Left lung (tissue), 10 donors: Measurements from ENCODE around the gene SERPINB2. TPM values are rescaled to one million over a fixed set of nuclear protein-coding genes. Genes with fewer than 3 reads are reported as not detected.
"Not testable (repeated sequence)": the region's sequence is repeated elsewhere in the genome, so short reads cannot be mapped to it uniquely, and the experiment has no call there.

ENCODE experiments used
- ATAC-seq: fragments of 200-7000 bp; cut with Tn5 transposase; one replicate; pipeline ENCODE4 v1.9.1; 2020; ENCODE audit warnings: moderate library complexity
- DNase-seq, 4 donors: peaks; one replicate each; pipeline ENCODE4 v3.0.0-alpha.2; 2013 to 2020
- H3K27ac ChIP-seq, 2 donors: fragments of 200-600 bp; sonication (generic) in 1 of 2; one replicate each; pipeline versions ENCODE4 v1.5.0 to v1.8.0; 2020 to 2021
- H3K27me3 ChIP-seq, 2 donors: fragments of 200-600 bp; sonication (generic) in 1 of 2; one replicate each; pipeline versions ENCODE4 v1.5.0 to v1.8.0; 2020 to 2021
- H3K36me3 ChIP-seq, 2 donors: fragments of 200-600 bp; sonication (generic) in 1 of 2; one replicate each; pipeline versions ENCODE4 v1.5.0 to v1.8.0; 2020 to 2021
- H3K4me1 ChIP-seq, 2 donors: fragments of 200-600 bp; one replicate each; pipeline ENCODE4 v1.8.0; 2021
- H3K4me3 ChIP-seq, 2 donors: fragments of 200-600 bp; sonication (generic) in 1 of 2; one replicate each; pipeline versions ENCODE4 v1.5.0 to v1.8.0; 2020 to 2021; ENCODE audit warnings: mild to moderate bottlenecking in 1 of 2
- H3K9me3 ChIP-seq, 2 donors: fragments of 200-600 bp; sonication (generic) in 1 of 2; one replicate each; pipeline versions ENCODE4 v1.5.0 to v1.8.0; 2020 to 2021
- intact Hi-C, 2 donors: fragments of 100-400 bp; cut with DNase I; formaldehyde crosslinking; loops; one replicate each; pipeline versions ENCODE4 v1.11.2 to v1.14.2; 2022
- polyA plus RNA-seq, 6 donors: library from polyadenylated mRNA; unstranded; fragments of 120-200 nt; gene quantifications; one replicate each; pipeline ENCODE4 v1.2.1, GENCODE V29; 2013; ENCODE audit not compliant: insufficient read length in 6 of 6
- total RNA-seq, 2 donors: library from RNA; stranded (reverse); fragmentation: NEBNext Ultra II Directional; extraction: Animal tissue kit (Norgen Biotek cat#: 25700); gene quantifications; one replicate each; pipeline ENCODE4 v1.2.1, GENCODE V29; 2021
- TF ChIP-seq, protein P1 (sequence below), 2 donors: fragments of 200-600 bp; sonication (generic) in 1 of 2; IDR thresholded peaks; one replicate each; pipeline versions ENCODE4 v1.5.0 to v1.8.0; 2021; ENCODE audit warnings: antibody characterized with exemption in 2 of 2
- donor health status: DM: no; HTN: yes; CAD: no.
- donor health status: DM: no; HTN: no; CAD: no.

The SERPINB2 gene
- total and polyA plus RNA-seq, 8 donors = 0.13 to 3.5 (median 0.40) TPM; not detected in 1

GRCh38 chr18:63940008-63940407 is 52.5 kb downstream of the SERPINB2 start:
- Histone ChIP-seq H3K27ac (no peak overlapping the region), H3K27me3 (peaks cover 4 to 39% of the 10 kb centered on the region in 2 donors), H3K9me3 (no peaks in the 10 kb centered on the region), H3K4me1 (peaks cover 6 to 12% of the 10 kb centered on the region in 2 donors), H3K4me3 (no peak overlapping the region), H3K36me3 (no peaks in the 10 kb centered on the region)
- DNase-seq (no peak), ATAC-seq (no peak)
- TF ChIP-seq, protein P1, sequence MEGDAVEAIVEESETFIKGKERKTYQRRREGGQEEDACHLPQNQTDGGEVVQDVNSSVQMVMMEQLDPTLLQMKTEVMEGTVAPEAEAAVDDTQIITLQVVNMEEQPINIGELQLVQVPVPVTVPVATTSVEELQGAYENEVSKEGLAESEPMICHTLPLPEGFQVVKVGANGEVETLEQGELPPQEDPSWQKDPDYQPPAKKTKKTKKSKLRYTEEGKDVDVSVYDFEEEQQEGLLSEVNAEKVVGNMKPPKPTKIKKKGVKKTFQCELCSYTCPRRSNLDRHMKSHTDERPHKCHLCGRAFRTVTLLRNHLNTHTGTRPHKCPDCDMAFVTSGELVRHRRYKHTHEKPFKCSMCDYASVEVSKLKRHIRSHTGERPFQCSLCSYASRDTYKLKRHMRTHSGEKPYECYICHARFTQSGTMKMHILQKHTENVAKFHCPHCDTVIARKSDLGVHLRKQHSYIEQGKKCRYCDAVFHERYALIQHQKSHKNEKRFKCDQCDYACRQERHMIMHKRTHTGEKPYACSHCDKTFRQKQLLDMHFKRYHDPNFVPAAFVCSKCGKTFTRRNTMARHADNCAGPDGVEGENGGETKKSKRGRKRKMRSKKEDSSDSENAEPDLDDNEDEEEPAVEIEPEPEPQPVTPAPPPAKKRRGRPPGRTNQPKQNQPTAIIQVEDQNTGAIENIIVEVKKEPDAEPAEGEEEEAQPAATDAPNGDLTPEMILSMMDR (IDR thresholded peaks at IDR 0.05) = no peak
- intact Hi-C loops = no loop called here

- intact Hi-C loops, H3K4me3 ChIP-seq, H3K9me3 ChIP-seq, ATAC-seq, H3K27ac ChIP-seq, H3K36me3 ChIP-seq: not testable (repeated sequence)
- Histone ChIP-seq H3K27me3 (peaks cover 4 to 42% of the 10 kb centered on the region in 2 donors), H3K4me1 (peaks cover 6 to 12% of the 10 kb centered on the region in 2 donors)
- peak in 1 of 4 donors; percentile 51 for DNase-seq
Observed at GRCh38 chr18:63940543-63941050, 53.1 kb downstream of the SERPINB2 start.

GRCh38 chr18:63947051-63947790 is 59.7 kb downstream of the SERPINB2 start:
- H3K27me3 ChIP-seq = peaks cover 0 to 4% of the 10 kb centered on the region in 2 donors
- DNase-seq (no peak), ATAC-seq (no peak)
- H3K9me3 ChIP-seq = no peaks in the 10 kb centered on the region
- no peak overlapping the region for H3K27ac ChIP-seq
- TF ChIP-seq, protein P1 (IDR thresholded peaks at IDR 0.05) = no peak
- intact Hi-C loops = no loop called here
- H3K4me3 ChIP-seq = no peak overlapping the region
- H3K4me1 ChIP-seq = peaks cover 7 to 12% of the 10 kb centered on the region in 2 donors
- no peaks in the 10 kb centered on the region for H3K36me3 ChIP-seq

DNA sequence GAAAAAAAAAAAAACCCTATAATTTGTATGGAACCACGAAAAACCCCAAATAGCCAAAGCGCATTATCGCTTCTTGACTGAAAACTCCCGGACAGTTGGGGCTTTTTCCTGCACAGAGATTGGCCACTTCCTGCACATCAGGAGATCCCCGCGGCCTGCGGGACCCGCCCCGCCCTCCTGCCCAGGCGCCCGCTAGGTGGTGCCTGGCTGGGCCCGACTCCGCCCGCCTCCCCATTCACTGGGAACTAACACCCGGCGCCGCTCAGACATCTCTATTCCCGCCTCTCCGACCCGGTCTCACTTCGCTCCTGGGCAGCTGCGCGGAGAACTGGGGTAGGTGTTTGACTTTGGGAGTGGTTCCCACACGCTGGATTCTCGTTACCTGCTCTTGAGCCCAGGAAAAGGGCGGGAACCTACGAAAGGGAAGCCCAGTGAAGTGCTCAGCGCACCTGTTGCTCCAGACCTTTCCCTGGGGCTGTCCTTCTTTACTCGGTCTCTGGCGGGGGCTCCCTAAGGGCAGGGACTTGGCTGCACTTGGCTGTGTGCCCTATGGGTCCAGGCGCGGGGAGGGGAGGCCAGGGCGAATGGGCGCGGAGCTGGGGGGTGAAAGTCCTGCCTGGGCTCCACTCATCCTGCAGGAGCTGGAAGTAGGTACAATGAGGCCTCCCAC is 61.7 kb downstream of the SERPINB2 start, which contains the start of gene HMSD:
Gene HMSD (plus strand): TSS at position 234 of the 670 bp plus-strand sequence. CDS start 4,155 bp downstream, outside the sequence.
- no peaks in the 10 kb centered on the region for H3K9me3 ChIP-seq
- DNase-seq (peak in 2 of 4 donors; percentile 78 to 95), ATAC-seq (peak; percentile 100)
- intact Hi-C loops = no loop called here
- H3K27me3 ChIP-seq = peaks cover 0 to 4% of the 10 kb centered on the region in 2 donors
- H3K36me3 ChIP-seq = no peaks in the 10 kb centered on the region
- TF ChIP-seq, protein P1 (IDR thresholded peaks at IDR 0.05) = peak; percentile 25 to 45
- peak within 1 kb of the TSS; percentile 19 to 32 for H3K4me3 ChIP-seq
- peak within 1 kb of the TSS in 1 of 2 donors; percentile 33 for H3K27ac ChIP-seq
- peaks cover 7 to 12% of the 10 kb centered on the region in 2 donors for H3K4me1 ChIP-seq

DNA sequence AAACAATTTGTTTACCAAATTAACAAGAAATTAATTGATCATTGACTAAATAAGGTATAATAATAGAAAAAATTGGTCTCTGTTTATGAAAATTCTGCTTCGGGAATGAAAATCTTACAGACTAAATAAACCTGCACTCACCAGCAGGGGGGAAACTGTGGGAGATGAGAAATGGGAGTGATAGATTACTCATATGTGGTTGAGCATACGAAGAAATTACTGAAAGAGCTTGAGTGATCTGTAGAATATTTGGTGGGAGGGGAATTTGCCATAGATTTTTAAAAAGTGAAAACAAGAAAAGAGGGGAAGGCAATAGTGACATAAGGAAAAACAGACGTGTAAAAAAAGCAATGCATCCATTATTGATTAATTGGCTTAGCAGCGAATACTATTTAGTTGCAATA is 63.8 kb downstream of the SERPINB2 start:
- Histone ChIP-seq H3K36me3 (no peaks in the 10 kb centered on the region), H3K4me1 (peaks cover 7 to 12% of the 10 kb centered on the region in 2 donors), H3K9me3 (no peaks in the 10 kb centered on the region), H3K27me3 (no peaks in the 10 kb centered on the region), H3K27ac (no peak overlapping the region), H3K4me3 (no peak overlapping the region)
- TF ChIP-seq, protein P1 (IDR thresholded peaks at IDR 0.05) = no peak
- DNase-seq (no peak), ATAC-seq (no peak)
- intact Hi-C loops = no loop called here

Other genes with a start within 250 kb of the SERPINB2 start
- under 1 TPM in 1 of 2 donors, not detected in 1; 0.42 TPM for gene SERPINB4, start 243.4 kb upstream of the SERPINB2 start, total RNA-seq
- gene SERPINB4, start 243.4 kb upstream of the SERPINB2 start, polyA plus RNA-seq = not detected
- not detected for gene SERPINB3, start 225.8 kb upstream of the SERPINB2 start, total RNA-seq
- not detected for gene SERPINB3, start 225.8 kb upstream of the SERPINB2 start, polyA plus RNA-seq
- not detected for gene SERPINB11, start 184.7 kb upstream of the SERPINB2 start, total RNA-seq
- gene SERPINB11, start 184.7 kb upstream of the SERPINB2 start, polyA plus RNA-seq = not detected
- under 1 TPM; 0.24 to 0.32 TPM for gene SERPINB7, start 112.3 kb upstream of the SERPINB2 start, total RNA-seq
- gene SERPINB7, start 112.3 kb upstream of the SERPINB2 start, polyA plus RNA-seq = not detected
- gene SERPINB10, start 20.3 kb downstream of the SERPINB2 start, total RNA-seq = under 1 TPM in 1 of 2 donors, not detected in 1; 0.58 TPM
- gene SERPINB10, start 20.3 kb downstream of the SERPINB2 start, polyA plus RNA-seq = under 1 TPM; 0.10 to 0.48 (median 0.29) TPM
- gene HMSD, start 61.6 kb downstream of the SERPINB2 start, total RNA-seq = 10 to 100 TPM in 1 of 2 donors, 1 to 10 TPM in 1; 4.7 to 10.8 TPM
- gene HMSD, start 61.6 kb downstream of the SERPINB2 start, polyA plus RNA-seq = 1 to 10 TPM in 5 of 6 donors, under 1 TPM in 1; 0.63 to 2.7 (median 1.4) TPM
- 10 to 100 TPM; 16.9 to 26.7 TPM for gene SERPINB8, start 82.4 kb downstream of the SERPINB2 start, total RNA-seq
- 1 to 10 TPM; 3.3 to 4.9 (median 3.6) TPM for gene SERPINB8, start 82.4 kb downstream of the SERPINB2 start, polyA plus RNA-seq